HG02884 (cell line): ENCODE data around the gene KRT77.
"Not testable (repeated sequence)": the region's sequence is repeated elsewhere in the genome, so short reads cannot be mapped to it uniquely, and the experiment has no call there.

Source experiments
- ATAC-seq: cut with Tn5 transposase; IDR thresholded peaks from one replicate; pipeline ENCODE4 v1.9.1; 2021; ENCODE audit warnings: mild to moderate bottlenecking, moderate library complexity; ENCODE audit not compliant: unreplicated experiment

KRT77 gene

DNA sequence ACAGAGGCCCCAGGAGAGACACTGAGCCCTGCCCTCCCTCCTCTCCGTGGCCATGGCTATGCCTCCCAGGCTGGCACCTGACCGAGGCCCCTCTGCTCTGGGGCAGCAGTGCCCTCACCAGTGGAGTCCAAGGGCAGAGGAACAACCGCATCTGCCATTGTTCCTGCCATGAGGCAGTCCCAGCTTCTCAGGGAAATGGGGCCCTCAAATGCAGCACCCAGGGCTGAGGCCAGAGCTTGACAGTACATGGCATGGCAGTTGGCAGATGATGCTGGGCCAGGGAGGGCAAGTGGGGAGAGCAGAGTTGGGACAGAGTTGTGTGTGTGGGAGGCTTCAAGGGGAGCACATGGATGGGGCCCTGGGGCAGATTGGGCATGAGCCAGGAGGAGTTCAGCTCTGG lies 21.1 kb upstream of the KRT77 start:
- ATAC-seq = no peak

DNA sequence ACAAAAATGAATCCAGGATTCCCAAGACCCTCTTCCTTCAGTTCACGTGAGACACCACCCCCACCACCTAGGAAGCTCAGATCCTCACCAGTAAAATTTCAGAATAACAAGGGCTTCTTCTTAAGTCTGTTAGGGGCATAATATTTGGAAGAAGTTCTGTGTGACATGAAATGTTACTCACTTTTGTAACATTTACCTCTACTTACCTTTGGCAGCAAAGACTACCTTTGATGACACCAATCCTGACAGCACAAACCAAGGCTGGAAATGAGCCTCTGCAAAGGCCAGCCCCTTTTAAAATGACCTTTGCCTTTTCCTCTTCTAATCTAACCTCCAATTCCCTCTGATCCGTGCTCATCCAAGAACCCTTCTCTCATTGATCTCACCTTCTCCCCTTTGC lies 19.4 kb upstream of the KRT77 start:
- ATAC-seq = no peak

DNA sequence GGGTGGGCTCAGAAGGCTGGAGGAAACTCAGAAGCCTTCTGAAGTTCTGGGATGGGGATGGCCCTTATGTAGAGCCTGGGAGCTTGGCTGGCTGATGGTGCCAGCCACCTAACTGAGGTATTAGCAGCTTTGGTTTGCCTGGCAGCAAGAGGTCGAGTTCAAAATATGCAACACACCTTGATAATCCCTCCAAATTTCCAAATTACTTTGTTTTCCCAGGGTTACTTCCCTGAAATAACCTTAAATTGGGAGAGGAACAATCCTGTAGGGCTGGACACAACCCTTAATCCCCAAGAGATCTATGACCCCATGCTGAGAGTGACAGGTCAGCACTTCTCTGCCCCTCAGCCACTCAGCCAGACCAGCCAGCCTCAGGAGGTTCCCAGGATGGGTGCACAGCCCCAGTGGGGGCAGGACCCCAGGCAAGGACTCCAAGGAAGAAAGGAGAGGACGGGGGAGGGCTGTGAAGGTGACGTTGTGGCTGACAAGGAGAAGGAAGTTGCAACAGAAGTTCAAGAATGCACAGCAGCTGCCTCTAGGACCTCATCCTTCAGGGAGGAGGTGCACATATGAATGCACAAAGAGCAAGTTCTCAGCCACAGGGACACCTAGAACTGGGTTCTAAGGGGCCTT lies 18.6 kb upstream of the KRT77 start:
- no peak for ATAC-seq

DNA sequence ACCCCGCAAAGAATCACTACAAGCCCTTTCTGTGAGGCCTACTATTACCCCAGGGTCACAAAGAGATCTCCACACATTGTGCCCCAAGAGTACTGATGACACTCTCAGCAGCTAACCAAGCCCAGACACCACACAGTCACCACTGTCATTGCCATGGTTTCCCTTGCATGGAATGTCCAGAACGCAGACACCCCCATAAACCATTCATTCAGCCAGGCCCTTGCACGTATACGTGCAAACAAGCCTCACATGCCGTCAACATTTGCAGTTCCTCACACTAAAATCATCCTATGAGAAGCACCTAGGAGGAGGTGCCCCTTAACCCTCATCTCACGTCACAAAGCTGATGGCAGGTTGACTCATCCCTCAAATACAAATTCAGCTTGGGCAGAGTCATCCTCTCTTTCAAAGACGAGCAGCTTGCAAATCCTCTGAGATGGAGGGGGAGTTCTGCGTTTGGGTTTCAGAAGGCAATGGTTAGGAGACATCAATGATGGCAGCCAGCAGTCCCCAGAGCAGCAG lies 17.1 kb upstream of the KRT77 start:
- no peak for ATAC-seq

DNA sequence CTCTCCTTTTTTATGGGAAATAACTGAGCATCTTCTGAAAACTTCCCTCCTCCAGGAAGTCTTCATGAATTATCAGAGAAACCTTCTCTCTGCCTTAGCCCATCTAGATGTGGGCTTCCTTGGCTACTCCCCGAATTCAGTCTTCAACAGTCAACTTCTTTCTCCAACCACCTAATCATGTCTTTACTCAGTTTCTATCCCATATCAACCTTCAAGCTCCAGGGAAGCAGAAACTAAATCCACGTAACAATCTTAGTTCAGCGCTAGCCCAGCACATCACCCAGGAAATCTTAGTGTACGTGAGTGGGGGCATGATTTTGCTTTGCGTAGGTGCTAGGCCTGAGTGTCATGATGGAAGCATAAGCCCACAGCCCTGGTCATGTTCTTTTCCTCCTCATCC lies 12.7 kb upstream of the KRT77 start:
- no peak for ATAC-seq

DNA sequence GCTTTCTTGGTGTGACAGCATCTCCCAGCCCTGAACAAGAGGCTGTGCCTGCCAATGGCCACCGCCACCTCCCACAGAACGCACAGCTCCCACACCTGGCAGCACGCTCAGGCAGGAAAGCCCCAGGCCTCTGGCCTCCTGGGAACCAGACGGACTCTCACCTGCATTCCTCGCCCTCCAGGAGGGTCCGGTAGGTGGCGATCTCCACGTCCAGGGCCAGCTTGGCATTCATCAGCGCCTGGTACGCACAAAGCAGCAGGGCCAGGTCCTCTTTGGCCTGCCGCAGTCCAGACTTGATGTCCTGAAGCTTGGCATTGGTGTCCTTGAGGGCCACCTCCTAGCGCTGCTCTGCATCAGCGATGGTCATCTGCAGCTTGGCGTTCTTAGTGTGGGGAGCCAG lies 12.1 kb upstream of the KRT77 start:
- no peak for ATAC-seq

DNA sequence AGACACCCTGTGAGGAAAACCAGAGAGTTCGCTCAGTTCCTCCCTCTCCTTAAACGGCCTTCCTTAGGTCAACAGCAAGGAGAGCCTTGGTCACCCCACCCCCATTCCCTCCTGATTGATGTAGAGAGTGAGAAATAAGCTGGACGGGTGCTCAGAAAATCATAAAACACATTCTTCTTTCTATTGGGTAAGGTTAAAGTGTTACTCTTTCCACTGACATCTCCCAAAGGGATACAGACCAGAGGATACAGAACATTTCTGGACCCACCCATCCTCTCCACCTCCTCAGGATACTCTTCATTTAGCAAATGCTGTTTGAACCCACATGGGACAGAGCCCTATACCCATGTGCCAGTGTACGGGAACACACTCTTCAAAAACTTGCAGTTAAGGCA lies 11.6 kb upstream of the KRT77 start:
- no peak for ATAC-seq

DNA sequence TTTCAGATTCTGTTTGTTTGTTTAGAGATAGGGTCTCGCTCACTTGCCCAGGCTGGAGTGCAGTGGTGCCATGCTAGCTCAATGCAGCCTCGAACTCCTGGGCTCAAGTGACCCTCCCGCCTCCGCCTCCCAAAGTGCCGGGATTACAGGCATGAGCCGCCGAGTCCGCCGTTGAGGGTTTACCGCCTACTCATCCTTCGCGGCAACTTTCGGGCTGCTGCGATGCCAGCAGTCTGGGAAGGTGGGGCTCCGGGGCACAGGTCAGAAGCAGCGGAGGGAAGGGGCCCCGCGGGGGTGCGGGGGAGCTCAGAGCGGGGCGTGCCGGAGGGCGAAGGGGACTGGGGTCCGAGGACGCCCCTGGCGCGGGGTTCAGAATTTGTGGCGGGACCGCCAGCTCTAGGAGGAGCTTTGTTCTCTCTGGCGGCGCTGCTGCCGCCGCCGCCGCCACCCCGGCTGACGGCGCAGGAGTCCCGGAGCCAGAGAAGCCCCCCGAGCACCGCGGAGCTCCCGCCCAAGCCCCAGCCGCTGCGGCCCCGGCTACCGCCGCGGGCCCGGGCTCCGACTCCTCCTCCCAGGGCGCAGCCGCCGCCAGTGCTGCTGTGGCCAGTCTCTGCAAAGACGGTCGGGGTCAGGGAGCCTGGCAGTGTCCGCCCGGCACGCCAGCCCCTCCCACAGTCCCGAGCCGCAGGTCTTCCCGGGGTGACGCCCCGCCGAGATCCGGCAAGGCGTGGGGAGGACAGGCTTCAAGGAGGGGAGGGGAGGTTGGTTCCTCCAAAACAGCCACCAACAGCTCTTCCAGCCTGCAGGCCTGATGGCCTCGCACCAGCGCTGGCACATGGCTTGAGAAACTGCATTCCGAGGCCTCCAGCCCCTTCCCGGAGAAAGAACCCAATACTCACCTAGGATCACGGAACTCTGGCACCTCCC lies 10.9 kb upstream of the KRT77 start:
- ATAC-seq = no peak

DNA sequence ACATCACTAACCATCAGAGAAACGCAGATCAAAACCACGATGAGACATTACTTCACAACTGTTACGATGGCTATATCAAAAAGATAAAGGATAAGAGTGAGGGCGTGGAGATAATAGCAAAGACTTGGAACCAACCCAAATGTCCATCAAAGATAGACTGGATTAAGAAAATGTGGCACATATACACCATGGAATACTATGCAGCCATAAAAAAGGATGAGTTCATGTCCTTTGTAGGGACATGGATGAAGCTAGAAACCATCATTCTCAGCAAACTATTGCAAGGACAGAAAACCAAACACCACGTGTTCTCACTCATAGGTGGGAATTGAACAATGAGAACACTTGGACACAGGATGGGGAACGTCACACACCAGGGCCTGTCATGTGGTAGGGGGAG lies 8.8 kb upstream of the KRT77 start:
- ATAC-seq = not testable (repeated sequence)

DNA sequence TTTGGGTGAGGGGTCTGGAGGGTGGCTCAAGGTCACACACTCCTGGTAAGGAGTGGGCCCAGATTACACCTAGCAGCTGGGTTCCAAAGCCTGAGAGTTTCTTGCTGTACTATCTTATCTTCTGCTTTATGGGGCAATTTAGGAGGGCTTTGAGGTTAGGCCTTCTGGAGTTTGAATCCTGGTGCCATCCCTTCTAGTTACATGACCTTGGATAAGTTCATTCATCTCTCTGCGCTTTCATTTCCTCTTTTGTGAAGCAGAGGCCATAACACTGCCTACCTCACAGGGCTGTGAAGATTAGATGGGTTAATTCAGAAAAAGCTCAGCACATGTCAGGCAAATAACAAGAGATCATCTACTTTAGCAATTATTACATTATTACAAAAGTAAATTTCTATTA lies 7.4 kb upstream of the KRT77 start:
- ATAC-seq = no peak

DNA sequence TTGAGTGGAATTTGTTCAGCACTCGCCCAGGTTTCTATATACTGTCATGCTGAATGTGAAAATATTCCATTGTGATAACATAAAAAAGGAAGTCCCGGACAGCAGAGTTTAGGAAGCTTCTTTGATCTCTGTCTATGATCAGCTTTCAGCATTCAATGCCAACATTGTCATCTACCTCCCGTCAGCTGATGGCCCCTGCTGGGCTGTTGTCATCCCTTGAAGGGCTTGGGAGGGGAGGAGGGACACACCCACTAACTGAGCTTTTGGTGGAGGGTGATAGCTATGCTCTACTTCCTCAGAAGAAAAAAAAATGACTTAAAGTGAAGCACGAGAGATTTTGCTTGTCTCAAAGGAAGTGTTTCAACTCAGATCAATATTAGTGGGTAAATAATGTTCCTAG lies 4.7 kb upstream of the KRT77 start:
- ATAC-seq = no peak

DNA sequence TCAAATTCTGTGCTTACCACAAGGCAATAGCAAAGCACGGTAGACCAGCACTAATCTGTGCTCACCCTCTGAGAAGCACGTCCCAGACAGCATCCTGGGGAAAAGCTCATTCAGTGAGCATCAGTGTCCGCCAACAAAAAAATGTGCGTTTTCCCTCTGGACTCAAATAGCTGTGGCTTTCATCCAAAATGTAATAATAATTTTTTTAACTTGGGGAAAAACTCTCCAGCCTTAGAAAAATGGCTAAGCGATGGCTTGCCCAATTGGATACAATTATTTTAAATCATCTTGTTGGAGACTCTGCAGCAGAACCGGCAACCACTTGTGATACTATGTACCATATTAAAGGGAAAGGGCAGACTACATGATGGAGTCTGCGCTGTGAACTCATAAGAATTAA lies 1.1 kb upstream of the KRT77 start:
- ATAC-seq = no peak

DNA sequence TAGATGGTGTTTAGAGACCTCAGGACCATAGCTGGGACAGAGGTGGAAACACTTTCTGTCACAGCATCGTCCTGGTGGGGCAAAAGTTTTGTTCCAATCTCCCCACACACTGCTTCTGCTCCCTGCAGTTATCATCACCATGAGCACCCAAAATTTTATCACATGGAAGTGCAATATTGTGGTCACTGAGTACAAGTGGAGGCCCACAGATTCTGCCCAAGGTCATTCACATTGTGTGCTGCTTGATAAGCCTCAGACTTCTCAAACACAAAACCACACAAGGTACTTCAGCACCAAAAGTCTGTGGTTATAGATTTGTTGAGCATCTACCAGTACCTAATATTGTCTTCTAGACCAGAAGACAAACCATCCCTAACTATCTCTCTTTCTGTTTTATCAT lies 554 bp upstream of the KRT77 start:
- ATAC-seq = no peak

DNA sequence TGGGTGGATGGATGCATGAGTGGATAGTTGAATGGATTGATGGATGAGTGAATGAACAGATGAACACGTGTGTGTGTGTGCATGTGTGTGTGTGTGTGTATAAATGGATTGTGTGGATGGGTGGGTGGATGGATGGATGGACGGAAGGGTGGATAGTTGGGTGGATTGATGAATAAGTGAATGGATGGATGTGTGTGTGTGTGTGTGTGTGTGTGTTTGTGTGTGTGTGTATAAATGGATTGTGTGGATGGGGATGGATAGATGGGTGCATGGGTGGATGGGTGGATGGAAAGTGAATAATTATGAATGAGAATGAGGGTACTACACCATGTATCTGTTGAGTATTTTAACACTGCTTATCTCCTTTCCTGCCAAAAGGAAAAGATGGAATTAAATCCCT lies 986 bp downstream of the KRT77 start:
- ATAC-seq = no peak

DNA sequence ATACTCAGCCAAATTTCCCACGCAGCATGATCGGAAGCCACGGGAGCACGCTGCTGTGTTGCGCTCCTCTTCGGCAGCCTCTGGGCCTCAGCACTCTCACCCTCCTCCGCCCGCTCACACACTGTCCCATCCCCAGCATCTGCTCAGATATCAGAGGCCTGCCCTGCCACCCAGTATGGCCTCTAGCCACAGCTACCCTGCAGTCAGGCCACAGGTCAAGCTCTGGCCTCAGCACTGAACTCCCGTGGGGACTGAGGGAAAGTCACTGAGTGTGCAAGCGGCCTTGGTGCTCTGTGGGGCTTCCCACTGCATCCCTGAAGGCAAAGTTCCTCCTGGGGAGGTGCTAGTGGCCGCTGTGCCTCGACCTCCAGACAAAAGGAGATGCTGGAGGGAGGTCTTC lies 2.0 kb downstream of the KRT77 start:
- no peak for ATAC-seq

DNA sequence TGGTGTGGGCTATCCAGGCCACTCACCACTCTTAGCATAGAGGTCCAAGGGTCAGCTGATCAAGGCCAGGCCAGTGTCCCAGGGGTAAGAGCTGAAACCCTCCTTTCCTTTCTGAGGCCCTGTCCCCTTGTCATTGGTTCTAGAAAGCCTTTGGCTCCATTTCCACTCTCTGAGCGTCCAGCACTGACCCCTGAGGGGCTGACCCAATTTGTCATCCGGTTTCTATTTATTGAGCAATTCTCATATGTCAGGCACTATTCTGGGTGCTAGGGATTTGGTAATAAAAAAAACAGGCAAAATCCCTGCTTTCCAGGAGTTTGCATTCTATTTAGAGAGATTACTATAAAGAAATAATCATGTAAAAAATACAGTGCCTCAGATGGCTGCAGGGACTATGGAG lies 3.4 kb downstream of the KRT77 start:
- no peak for ATAC-seq

DNA sequence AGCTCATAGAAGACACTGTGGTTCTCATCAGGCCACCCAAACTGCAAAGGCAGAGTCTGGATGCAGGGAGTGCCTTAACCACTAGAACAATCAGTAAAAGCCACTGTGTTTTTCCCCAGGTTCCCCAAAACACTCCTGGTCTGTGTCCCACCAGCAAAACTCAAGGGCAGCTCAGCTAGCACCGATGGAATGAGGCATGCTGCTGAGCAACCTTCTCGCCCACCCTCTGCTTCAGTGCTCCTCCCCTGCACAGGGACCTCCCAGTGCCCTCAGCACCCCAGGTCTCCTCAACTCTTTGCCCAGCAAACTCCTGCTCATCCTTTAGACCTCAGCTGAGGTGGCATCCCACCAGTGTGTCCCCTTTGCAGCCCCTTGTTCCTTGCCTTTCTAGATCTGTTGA lies 4.0 kb downstream of the KRT77 start:
- no peak for ATAC-seq

DNA sequence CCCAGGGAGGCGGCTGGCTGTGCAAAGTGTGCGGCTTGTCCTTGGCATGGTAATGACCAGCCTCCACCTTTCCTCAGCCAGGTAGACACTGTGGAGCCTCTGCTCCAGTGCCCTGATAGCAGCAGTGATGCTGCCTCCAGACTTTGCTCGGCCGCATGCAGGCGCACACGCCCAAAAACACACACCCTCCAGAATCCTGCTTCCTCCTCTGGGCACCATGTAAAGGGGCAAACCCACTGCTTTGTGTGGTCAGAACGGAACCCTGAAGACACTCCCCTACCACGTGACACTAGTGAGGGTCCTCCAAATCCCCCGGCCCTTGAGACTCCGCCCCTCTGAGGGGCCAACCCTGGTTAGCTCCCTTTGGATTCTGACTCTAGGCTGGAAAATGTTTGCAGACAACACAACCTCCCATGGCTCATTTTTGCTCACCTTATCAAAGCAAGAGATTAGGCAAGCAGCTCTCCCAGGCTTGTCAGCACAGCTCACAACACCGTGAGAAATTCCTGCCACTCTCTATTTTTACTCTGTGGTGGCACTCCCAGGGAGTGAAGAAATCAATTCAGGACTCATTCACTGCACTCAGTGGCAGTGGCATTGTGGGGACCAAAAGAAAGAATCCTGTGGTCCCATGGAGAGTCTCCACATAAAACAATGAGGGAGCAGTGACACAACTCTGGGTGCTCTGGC lies 4.5 kb downstream of the KRT77 start:
- ATAC-seq = no peak

DNA sequence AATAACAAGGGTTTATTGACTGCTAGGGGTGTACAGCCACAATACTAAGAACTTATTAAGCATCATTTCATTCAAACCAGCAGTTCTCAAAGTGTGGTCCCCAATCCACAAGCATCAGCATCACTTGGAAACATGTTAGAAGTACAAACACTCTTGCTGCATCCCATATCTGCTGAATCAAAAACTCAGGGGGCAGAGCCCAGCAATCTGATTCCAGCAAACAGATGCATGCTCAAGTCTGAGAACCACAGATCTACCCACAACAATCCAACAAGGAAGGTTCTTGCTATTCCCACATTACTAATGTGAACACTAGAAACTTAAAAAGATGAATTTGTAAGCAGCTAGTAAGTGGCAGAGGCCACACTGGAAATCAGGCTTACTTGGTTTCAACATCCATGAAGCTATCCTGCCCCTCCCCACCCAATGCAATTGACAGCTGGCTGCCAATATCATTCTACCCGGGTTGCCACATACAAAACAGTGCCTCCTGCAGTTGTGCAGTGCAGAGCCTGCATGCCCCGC lies 6.2 kb downstream of the KRT77 start:
- ATAC-seq = no peak

DNA sequence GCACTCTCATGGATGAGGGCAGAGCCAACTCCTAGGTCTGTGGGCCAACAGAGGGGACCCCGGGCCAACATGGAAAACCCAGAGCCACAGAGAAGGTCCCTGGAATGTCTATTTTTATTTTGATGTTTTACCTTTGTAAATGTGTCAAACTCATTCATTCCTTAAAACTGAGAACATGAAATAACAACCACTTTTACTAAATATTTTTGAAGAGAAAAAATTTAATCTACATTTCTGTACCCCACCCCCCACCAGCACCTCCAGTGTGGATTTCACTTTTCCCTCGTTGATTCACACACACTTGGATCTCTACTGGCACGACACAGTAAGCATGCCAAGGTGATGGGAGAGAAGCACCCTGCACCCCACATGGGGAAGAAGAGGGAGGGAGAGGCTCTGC lies 6.7 kb downstream of the KRT77 start:
- ATAC-seq = no peak

DNA sequence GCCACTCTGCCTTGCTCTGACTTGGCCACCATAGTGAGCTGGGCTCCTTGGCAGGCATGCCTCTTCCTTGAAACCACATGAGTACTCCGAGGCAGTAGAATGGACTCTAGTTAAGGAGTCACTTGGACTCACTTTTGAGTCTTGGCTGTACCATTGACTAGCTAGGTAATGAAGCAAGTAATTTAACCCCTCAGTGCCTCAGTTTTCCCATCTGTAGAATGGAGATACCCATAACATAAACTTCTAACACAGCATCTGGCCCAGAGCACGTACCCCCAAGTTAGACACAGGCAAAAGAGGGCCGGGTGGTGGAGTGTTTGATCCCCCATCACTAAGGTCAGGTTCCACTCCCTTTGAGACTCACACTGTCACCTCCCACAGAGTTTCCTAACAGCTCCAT lies 8.3 kb downstream of the KRT77 start:
- ATAC-seq = no peak

DNA sequence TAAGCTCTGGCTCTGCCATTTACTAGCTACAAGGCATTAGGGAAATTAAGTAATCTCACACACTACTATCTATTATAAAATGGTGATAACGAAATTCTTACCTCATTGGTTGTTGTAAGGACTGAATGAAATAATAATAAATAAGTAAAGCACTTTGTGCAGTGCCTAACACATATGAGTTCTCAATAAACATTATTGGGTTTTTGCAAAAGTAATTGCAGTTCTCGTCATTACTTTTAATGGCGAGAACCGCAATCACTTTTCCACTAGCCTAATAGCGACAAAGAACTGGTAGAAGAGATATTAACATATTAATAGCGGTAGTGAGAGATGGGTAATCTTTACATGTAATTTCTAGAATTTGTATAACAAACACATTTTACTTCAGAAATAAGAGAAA lies 9.2 kb downstream of the KRT77 start:
- ATAC-seq = no peak
